A673 (cell line): Measurements from ENCODE around the gene TNFRSF25.

Experiments
- EZH2 ChIP-seq: fragments of 200-600 bp; sonication (generic); IDR thresholded peaks from 2 replicates; pipeline ENCODE4 v1.6.1; 2017; ENCODE audit warnings: borderline replicate concordance, low read depth, mild to moderate bottlenecking, mixed read lengths, antibody characterized with exemption, low read length; ENCODE audit not compliant: poor library complexity, severe bottlenecking
- TF ChIP-seq, protein P1 (sequence below): fragments of 300-800, 200-600 bp; sonication (generic); conservative IDR thresholded peaks from 2 replicates; pipeline ENCODE4 v1.5.1; 2017; ENCODE audit warnings: low read depth, mild to moderate bottlenecking, antibody characterized with exemption, low read length, moderate library complexity, mixed read lengths

DNA sequence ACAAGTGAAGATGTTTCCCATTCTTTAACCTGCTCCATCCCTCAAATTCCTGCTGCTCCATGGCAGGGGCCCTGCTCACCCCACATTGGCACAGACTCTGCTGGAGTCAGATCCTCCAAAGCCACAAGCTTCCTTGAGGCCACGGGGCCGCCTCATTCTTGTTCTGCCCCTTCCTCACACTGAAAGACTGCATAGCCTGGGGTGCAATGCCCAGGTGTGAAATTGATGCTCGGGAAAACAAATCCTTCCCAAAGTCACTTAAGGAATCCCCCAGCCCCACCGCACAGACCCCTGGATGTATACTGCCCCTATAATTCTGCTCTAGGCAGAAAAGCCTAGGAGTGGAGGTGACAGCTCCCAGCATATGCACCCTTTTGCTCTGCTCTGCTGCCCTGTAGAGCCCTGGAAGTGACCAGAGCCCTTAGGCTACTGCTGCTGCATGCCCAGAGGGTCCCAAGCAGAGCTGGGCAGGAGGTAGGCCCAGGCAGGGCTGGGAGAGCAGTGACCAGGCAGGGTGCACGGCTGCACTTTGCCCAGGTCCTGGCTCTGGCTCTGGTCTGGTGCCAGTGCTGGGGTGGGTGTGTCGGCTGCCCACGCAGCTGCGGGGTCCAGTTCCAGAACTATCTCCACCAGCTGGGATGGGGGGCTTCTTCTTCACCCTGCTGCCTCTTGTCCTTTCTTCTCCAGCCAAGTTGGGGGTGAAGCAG lies 47.9 kb downstream of the TNFRSF25 start:
- TF ChIP-seq, protein P1, sequence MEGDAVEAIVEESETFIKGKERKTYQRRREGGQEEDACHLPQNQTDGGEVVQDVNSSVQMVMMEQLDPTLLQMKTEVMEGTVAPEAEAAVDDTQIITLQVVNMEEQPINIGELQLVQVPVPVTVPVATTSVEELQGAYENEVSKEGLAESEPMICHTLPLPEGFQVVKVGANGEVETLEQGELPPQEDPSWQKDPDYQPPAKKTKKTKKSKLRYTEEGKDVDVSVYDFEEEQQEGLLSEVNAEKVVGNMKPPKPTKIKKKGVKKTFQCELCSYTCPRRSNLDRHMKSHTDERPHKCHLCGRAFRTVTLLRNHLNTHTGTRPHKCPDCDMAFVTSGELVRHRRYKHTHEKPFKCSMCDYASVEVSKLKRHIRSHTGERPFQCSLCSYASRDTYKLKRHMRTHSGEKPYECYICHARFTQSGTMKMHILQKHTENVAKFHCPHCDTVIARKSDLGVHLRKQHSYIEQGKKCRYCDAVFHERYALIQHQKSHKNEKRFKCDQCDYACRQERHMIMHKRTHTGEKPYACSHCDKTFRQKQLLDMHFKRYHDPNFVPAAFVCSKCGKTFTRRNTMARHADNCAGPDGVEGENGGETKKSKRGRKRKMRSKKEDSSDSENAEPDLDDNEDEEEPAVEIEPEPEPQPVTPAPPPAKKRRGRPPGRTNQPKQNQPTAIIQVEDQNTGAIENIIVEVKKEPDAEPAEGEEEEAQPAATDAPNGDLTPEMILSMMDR = no peak
- no peak for TF ChIP-seq EZH2
